ENCODE data around the gene YBX1. TPM values are rescaled to one million over a fixed set of nuclear protein-coding genes. Genes with fewer than 3 reads are reported as not detected.

YBX1 gene
- total and polyA plus RNA-seq, 2 of the 13 experiments (the other 11 are each of a cell fraction or from before 2014, with no cell fraction given), result 339 to 628 TPM

GRCh38 chr1:42739753-42740700 lies 57.8 kb downstream of the YBX1 start, which contains the start of gene CLDN19 (continued):
- TF ChIP-seq, protein P1, sequence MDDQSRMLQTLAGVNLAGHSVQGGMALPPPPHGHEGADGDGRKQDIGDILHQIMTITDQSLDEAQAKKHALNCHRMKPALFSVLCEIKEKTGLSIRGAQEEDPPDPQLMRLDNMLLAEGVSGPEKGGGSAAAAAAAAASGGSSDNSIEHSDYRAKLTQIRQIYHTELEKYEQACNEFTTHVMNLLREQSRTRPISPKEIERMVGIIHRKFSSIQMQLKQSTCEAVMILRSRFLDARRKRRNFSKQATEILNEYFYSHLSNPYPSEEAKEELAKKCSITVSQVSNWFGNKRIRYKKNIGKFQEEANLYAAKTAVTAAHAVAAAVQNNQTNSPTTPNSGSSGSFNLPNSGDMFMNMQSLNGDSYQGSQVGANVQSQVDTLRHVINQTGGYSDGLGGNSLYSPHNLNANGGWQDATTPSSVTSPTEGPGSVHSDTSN (CRISPR knock-in tag; IDR thresholded peaks at IDR 0.05; ENCODE audit: borderline replicate concordance), result no peak
- TF ChIP-seq POLR2A (IDR thresholded peaks at IDR 0.05; ENCODE audit: insufficient read depth in 1 of 2, low read depth in 2 of 2, low read length in 2 of 2) (peak in 1 of 2 experiments; percentile 60; a peak in 1 of 4 replicates), ZNF772 (CRISPR knock-in tag; IDR thresholded peaks at IDR 0.05) (0 out of 2 replicates have a peak, but pooled peaks have one; percentile 54), ZNF431 (CRISPR knock-in tag; IDR thresholded peaks at IDR 0.05; ENCODE audit: borderline replicate concordance, low read depth) (no peak), PPARG (CRISPR knock-in tag; conservative IDR thresholded peaks at IDR 0.05) (peak; percentile 51), CHD2 (IDR thresholded peaks at IDR 0.05; ENCODE audit: low read depth, low read length) (no peak), EED (CRISPR knock-in tag; IDR thresholded peaks at IDR 0.05) (peak; percentile 60; the same call in 1 of the 2 replicates), KLF16 (CRISPR knock-in tag; IDR thresholded peaks at IDR 0.05) (peak in 1 of 2 experiments; percentile 16; a peak in 1 of 4 replicates), ZNF451 (CRISPR knock-in tag; IDR thresholded peaks at IDR 0.05) (no peak), ZNF839 (CRISPR knock-in tag; IDR thresholded peaks at IDR 0.05; ENCODE audit: borderline replicate concordance) (peak; percentile 83; the same call in 1 of the 2 replicates), TFE3 (CRISPR knock-in tag; IDR thresholded peaks at IDR 0.05) (no peak), ATM (IDR thresholded peaks at IDR 0.05; ENCODE audit: borderline replicate concordance) (no peak), ZNF101 (CRISPR knock-in tag; IDR thresholded peaks at IDR 0.05; ENCODE audit: borderline replicate concordance, low read depth) (no peak; the same call in 1 of the 2 replicates), ISL2 (CRISPR knock-in tag; IDR thresholded peaks at IDR 0.05) (peak; percentile 54; the same call in 1 of the 2 replicates), HMGA1 (CRISPR knock-in tag; conservative IDR thresholded peaks at IDR 0.05) (no peak), KDM2A (CRISPR knock-in tag; IDR thresholded peaks at IDR 0.05; ENCODE audit: borderline replicate concordance, low read depth) (peak; percentile 10; the same call in 1 of the 2 replicates), TARDBP (CRISPR knock-in tag; IDR thresholded peaks at IDR 0.05) (peak; percentile 22; the same call in 1 of the 2 replicates), SRSF9 (IDR thresholded peaks at IDR 0.05; ENCODE audit: borderline replicate concordance, insufficient read depth, low read depth, low read length, poor library complexity, severe bottlenecking) (no peak), POGZ (CRISPR knock-in tag; IDR thresholded peaks at IDR 0.05) (peak; percentile 58), ZNF597 (CRISPR knock-in tag; IDR thresholded peaks at IDR 0.05) (no peak)
- TF ChIP-seq, protein P2, sequence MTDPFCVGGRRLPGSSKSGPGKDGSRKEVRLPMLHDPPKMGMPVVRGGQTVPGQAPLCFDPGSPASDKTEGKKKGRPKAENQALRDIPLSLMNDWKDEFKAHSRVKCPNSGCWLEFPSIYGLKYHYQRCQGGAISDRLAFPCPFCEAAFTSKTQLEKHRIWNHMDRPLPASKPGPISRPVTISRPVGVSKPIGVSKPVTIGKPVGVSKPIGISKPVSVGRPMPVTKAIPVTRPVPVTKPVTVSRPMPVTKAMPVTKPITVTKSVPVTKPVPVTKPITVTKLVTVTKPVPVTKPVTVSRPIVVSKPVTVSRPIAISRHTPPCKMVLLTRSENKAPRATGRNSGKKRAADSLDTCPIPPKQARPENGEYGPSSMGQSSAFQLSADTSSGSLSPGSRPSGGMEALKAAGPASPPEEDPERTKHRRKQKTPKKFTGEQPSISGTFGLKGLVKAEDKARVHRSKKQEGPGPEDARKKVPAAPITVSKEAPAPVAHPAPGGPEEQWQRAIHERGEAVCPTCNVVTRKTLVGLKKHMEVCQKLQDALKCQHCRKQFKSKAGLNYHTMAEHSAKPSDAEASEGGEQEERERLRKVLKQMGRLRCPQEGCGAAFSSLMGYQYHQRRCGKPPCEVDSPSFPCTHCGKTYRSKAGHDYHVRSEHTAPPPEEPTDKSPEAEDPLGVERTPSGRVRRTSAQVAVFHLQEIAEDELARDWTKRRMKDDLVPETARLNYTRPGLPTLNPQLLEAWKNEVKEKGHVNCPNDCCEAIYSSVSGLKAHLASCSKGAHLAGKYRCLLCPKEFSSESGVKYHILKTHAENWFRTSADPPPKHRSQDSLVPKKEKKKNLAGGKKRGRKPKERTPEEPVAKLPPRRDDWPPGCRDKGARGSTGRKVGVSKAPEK (CRISPR knock-in tag; IDR thresholded peaks at IDR 0.05; ENCODE audit: borderline replicate concordance), result no peak

Measured in HepG2 (cell line).